ENCODE measurements around the gene STEAP2. TPM values are rescaled to one million over a fixed set of nuclear protein-coding genes. Genes with fewer than 3 reads are reported as not detected.
A peak's percentile ranks its signal among the peaks of the same experiment; 100 is the strongest.

STEAP2 gene
- total RNA-seq, 2 donors from 2014 or later: not detected

DNA sequence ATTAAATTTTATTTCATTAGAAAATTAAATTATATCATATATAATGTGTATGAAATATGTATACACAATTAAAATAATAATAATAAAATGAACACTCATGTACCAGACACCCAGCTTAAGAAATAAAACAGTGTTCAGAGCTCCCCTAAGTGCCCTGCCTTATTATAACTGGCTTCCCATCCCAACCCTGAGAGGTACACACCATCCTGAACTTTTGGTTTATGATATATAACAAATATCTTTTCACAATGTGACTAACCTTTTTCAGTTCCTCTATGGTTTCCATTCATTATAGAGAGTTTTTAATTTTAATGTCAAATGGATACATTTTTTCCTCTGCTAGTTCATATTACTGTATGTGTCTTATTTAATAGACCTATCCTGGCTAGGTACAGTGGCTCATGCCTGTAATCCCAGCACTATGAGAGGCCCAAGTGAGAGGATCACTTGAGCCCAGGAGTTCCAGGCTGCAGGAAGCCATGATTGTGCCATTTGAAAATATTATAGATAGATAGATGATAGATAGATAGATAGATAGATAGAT, 24.0 kb upstream of the STEAP2 start:
- Mint-ChIP-seq H3K9me3 (peaks cover 7 to 9% of the 10 kb centered on the region in 2 donors), H3K36me3 (peaks cover 8 to 9% of the 10 kb centered on the region in 2 donors), H3K27ac (no peak overlapping the region)
- DNase-seq (ENCODE audit: low spot score in 2 of 2) (no peak), ATAC-seq (no peak)

DNA sequence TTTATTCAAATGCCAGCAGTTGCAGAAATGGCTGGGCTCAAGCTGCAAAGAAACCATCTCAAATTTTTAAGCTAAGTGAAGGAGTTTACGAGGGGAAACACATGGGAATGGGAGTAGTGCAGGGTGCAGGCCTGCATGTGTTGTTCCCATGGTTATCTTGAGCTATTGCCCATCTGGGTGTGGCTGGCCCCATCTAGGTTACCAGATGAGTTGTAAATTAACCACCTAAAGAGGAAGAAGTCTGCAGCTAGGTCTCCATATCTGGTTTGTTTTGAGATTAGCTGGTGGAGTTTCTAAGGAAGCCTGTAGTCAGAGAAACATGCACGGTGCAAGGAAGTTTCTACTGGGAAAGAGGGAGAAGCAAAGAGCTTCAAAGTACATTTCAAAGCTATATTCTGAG, 23.3 kb upstream of the STEAP2 start:
- peaks cover 12 to 14% of the 10 kb centered on the region in 2 donors for H3K9me3 Mint-ChIP-seq
- H3K27ac Mint-ChIP-seq: no peak overlapping the region
- peaks cover 11 to 13% of the 10 kb centered on the region in 2 donors for H3K36me3 Mint-ChIP-seq
- DNase-seq (ENCODE audit: low spot score in 2 of 2) (no peak), ATAC-seq (no peak)

DNA sequence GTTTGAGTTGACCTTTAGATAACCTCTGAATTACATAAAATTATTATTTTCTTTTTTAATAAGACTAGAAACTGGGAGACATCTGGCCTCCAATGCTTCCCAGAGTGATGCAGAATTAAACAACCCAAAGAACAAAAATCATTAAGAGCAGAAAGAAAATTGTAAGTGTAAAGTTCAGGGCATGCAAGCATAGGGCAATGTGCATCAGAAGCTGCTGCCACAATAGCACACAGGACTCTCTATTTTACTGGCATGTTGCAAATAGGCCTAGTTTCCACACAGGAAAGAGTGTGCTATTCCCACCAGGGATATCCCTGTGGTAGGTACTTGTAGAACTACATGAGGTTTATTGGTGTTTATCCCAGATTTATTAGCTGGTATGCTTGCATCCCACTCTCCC, 20.5 kb upstream of the STEAP2 start:
- H3K27ac Mint-ChIP-seq: no peak overlapping the region
- H3K9me3 Mint-ChIP-seq: peaks cover 12 to 14% of the 10 kb centered on the region in 2 donors

DNA sequence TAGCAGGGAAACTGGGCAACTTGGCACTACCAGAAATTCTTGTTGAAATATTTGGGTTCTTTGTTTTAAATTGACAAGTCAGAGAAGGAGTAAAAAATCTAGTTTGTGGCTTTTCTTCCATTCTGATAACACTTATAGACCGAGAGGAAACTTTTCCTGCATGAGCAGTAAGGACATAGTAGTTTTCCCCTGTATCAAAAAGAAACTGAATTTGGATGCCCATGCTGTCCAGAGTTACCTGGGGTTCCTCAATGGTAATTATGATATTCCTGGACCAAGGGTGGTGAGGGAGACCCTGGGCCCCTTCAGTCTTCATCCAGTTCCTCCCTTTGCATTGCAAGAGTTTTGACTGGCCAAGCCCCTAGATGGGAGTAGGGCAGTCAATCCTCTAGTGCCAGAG, 19.9 kb upstream of the STEAP2 start:
- DNase-seq (ENCODE audit: low spot score in 2 of 2) (no peak), ATAC-seq (no peak)
- peaks cover 11 to 13% of the 10 kb centered on the region in 2 donors for H3K36me3 Mint-ChIP-seq
- H3K9me3 Mint-ChIP-seq: peaks cover 12 to 14% of the 10 kb centered on the region in 2 donors
- H3K27ac Mint-ChIP-seq: no peak overlapping the region

More for the DNA sequence above, 20.5 kb upstream of the STEAP2 start:
- H3K36me3 Mint-ChIP-seq: peaks cover 11 to 13% of the 10 kb centered on the region in 2 donors
- ATAC-seq: no peak
- no peak for DNase-seq (ENCODE audit: low spot score in 2 of 2)

DNA sequence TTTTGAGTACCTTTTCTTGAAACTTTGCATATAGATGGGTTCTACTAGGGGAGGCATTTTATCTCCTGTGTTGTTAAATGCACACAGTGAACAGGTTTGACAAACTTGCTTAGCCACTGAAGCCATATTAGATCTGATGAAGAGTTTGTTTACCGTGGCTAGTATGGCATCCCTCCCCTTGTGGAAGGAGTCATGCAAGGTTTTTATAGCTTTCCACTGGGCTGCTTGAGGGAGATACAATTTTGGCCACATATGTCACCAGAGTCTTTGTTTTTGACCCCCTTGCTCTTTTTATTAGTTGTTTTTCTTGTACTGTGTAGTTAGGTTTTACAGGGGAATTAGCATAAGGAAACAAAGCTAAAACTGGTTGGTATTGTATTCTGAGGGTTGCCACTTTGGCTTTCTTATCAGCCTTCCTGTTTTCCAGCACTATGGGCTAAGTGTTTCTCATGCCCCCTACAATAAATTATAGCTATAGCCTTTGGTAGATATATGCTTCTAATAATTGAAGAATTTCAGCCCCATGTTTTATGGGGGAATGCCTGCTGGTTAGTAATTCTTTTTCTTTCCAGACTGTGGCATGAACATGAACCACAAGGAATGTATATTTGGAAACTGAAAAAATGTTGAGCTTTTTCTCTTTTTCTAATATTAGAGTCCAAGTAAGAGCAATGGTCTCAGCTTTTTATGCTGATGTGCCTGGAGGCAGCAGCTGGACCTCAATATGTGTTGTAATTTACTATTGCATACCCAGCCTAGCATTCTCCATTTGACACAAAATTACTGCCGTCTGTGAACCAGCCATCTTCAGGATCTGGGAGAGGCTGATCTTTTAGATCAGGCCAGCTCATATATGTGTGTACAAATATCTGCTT, 18.4 kb upstream of the STEAP2 start:
- Mint-ChIP-seq H3K36me3 (peaks cover 11 to 13% of the 10 kb centered on the region in 2 donors), H3K9me3 (peaks cover 12 to 14% of the 10 kb centered on the region in 2 donors), H3K27ac (no peak overlapping the region)
- DNase-seq (ENCODE audit: low spot score in 2 of 2): no peak
- no peak for ATAC-seq

DNA sequence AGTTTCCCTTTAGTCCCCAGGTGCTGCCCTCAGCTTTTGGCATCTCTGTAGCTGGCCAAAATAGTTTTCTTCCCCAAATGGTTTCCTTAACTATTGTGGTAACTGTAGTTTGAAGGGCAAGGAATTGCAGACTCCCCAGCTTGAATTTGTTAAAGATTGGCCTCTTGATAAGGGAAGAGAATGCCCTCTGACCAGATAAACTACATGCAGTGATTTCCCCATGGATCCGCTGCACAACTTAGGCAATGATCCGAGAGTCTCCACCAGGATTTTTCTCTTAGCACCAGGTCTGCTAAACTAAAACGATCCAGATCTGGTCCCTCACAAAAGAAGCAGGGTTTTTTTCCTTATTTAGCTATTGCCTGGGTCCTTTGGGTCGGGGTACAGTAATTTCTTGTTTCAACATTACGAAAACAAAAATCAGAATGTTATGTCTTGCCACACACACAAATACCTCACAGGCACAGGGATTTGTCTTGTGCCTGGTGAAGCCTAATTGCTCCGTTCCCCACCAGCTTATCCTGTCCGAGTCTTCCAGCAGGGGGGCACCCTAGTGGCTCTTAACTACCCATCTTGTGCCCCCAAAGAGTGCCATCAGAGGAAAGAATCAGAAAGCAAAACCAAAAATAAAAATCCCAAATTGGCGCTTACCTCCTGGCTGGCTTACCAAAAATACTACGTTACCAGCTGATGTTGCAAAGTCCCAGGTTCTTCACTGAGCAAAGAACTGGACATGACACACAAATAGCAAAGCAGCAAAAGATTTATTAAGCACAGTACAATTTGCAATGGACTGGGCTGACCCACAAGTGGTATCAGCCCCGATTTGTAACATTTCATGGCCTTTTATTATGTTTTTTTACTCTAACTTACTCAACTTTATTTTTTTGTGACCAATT, 16.4 kb upstream of the STEAP2 start:
- H3K36me3 Mint-ChIP-seq: peaks cover 6 to 10% of the 10 kb centered on the region in 2 donors
- ATAC-seq: no peak
- H3K9me3 Mint-ChIP-seq: peaks cover 10% of the 10 kb centered on the region in 2 donors
- no peak for DNase-seq (ENCODE audit: low spot score in 2 of 2)
- no peak overlapping the region for H3K27ac Mint-ChIP-seq

DNA sequence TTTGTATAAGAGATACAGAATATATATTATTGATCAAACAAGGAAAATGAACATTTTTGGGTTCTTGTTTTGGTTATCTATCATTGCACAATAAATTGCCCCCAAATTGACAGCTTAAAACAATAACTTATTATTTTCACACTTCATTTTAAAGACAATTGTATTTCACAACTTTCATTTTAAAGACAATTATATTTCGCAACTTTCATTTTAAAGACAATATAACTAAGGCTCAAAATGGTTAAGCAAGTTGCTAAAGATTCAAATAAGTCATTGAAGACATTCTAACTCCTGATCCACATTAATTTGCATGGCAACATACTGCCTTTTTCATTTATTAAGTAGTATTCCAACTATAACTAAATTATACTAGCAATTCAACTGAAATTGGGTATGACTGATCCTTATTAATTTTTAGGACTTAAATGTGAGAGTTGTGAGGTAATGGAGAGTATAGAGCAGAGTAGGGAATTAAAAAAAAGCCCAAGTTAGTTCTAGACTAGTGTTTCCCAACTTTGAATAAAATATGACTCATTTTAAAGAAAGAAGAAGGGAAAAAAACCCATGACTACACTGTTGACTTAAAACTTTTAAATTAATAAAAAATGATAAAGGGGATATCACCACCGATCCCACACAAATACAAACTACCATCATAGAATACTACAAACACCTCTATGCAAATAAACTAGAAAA, 9.9 kb upstream of the STEAP2 start:
- DNase-seq (ENCODE audit: low spot score in 2 of 2) (no peak), ATAC-seq (no peak)
- Mint-ChIP-seq H3K27ac (no peak overlapping the region), H3K9me3 (peaks cover 0 to 4% of the 10 kb centered on the region in 2 donors), H3K36me3 (no peaks in the 10 kb centered on the region)

DNA sequence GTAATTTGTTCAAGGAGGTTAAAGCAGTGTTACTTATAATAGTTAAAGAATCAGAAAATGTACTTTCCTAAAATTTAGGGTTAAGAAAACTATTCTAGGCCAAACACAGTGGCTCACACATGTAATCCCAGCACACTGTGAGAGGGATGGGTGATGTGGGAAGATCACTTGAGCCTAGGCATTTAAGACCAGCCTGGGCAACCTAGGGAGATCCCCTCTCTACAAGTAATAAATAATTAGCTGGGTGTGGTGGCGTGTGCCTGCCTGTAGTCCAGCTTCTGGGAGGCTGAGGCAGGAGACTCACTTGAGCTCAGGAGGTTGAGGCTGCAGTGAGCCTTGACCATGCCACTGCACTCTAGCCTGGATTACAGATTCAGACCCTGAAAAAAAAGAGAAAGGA, 3.6 kb upstream of the STEAP2 start:
- DNase-seq (ENCODE audit: low spot score in 2 of 2) (no peak), ATAC-seq (no peak)
- H3K9me3 Mint-ChIP-seq: peaks cover 0 to 4% of the 10 kb centered on the region in 2 donors
- peaks cover 0 to 5% of the 10 kb centered on the region in 2 donors for H3K36me3 Mint-ChIP-seq
- H3K27ac Mint-ChIP-seq: no peak overlapping the region

DNA sequence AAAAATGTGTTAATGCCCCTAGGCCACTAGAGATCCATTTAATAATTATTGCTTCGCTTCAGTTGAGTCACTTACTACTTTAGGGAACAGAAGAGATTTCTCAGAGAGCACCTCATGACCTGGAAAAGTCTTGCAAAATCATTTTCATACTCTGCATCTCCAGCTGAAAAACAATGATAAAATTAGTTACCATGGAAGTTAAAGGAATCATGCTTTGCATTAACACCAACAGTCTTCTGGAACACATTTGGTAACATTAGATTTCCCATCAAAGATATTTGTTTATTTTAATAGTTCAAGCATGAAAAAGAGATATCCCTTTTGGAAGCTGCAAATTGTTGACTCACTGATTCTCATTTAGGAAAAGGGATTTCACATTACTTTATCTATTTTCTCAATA, 1.8 kb upstream of the STEAP2 start:
- Mint-ChIP-seq H3K27ac (no peak overlapping the region), H3K9me3 (peaks cover 0 to 4% of the 10 kb centered on the region in 2 donors)
- no peak for ATAC-seq

DNA sequence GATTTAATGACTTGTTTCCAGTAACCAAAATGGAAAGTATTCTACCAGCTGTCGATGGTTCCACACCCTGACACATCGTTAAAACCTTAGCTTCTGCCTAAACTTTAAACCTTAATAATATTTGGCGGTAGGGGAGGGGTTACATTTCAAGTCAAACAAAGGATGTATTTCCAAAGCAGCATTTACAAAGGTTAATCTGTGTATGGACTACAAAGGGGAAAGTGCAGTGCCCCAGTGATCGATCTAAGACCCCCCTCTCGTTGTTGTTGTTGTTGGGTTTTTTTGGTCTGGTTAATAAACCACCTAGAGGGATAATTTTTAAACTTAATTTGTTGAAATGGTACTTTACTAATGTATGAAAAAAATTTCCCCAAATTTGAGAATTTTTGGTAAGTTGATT, 1.1 kb upstream of the STEAP2 start:
- Mint-ChIP-seq H3K36me3 (peaks cover 0 to 5% of the 10 kb centered on the region in 2 donors), H3K9me3 (peaks cover 0 to 4% of the 10 kb centered on the region in 2 donors), H3K27ac (no peak overlapping the region)
- ATAC-seq (no peak), DNase-seq (ENCODE audit: low spot score in 2 of 2) (no peak)

More for the DNA sequence above, 1.8 kb upstream of the STEAP2 start:
- peaks cover 0 to 5% of the 10 kb centered on the region in 2 donors for H3K36me3 Mint-ChIP-seq
- DNase-seq (ENCODE audit: low spot score in 2 of 2): no peak

DNA sequence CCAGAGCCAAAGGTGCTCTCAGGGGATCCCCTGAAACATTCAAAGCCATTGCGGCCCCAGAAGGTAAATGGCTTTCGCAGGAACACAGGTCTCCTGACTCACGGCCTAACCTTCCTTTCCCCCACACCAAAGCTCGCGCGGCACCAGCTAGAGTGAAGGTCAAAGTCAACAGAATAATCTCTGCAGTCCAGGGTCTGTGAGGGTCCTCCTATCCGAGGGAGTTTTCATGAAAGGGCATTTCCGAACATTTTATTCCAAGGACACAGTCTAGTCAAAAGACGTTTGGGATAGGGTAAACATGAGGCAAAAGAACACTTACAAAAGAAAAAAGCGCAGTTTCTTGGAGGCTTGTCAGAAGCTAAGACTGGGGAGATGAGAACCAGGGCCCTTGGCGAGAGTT, 559 bp upstream of the STEAP2 start:
- H3K27ac Mint-ChIP-seq: no peak overlapping the region
- ATAC-seq (peak in 1 of 2 donors; percentile 21), DNase-seq (ENCODE audit: low spot score in 2 of 2) (no peak)
- H3K9me3 Mint-ChIP-seq: peaks cover 0 to under 1% of the 10 kb centered on the region in 2 donors
- peaks cover 0 to 5% of the 10 kb centered on the region in 2 donors for H3K36me3 Mint-ChIP-seq

DNA sequence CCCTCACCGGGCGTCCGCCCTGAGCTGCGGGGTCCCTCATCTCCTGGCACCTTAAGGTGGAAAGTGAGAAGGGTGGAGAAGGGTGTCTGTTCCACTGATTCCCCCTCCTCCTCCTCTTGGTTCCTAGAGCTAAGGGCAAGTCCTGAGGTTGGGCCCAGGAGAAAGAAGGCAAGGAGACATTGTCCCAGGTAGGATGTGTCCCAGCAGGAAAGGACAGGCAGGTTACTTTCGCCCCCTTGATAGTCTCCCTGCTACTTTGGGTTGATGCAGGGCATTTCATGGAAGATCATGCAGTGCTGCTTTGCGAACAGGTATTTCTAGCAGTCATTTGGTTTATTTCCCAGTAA, 582 bp downstream of the STEAP2 start:
- Mint-ChIP-seq H3K27ac (no peak overlapping the region), H3K9me3 (no peaks in the 10 kb centered on the region), H3K36me3 (peaks cover 0 to 5% of the 10 kb centered on the region in 2 donors)
- no peak for ATAC-seq
- no peak for DNase-seq (ENCODE audit: low spot score in 2 of 2)

DNA sequence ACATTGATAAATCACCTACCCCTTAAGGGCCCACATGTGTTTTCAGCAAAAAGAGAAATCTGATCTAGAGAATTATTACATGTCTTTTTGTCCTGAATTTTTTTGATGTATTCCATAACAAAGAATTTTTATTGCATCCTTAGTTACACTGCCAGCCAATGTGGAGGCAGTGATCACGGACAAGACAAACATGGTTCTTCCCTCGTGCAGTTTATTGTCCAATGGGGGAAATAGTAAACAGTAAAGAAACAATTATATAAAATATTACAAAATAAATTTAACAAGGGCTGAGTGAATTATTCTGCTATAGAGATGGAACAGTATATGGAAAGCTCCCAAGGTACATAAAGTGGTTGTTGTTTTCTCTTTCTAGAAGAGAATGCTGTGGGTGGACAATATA, 2.0 kb downstream of the STEAP2 start:
- ATAC-seq (no peak), DNase-seq (ENCODE audit: low spot score in 2 of 2) (no peak)
- no peak overlapping the region for H3K27ac Mint-ChIP-seq
- no peaks in the 10 kb centered on the region for H3K9me3 Mint-ChIP-seq
- peaks cover 0 to 5% of the 10 kb centered on the region in 2 donors for H3K36me3 Mint-ChIP-seq

DNA sequence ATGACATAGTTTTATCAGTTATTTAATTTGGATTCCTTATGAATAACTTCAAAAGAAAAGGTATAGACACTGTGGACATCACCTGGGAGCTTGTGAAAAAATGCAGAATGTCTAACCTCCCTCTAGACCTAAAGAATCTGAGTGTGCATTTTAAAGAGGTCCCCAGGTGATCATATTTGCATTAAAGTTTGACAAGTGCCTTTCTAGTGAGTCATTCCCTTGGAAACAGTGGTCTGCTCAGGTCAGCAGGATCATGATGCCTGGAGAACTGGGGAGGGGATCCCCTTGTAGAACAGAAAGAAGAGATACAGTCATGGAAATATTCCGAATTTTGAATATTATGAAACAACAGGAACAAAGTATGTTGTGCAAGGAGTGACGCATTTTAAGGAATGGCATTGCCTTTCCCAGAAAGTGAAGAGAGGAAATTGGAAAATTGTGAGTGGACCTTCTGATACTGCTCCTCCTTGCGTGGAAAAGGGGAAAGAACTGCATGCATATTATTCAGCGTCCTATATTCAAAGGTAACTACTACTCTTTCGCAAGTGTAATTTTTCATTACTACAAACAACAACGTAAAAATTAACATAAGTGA, 4.6 kb downstream of the STEAP2 start:
- no peak for ATAC-seq
- Mint-ChIP-seq H3K9me3 (no peaks in the 10 kb centered on the region), H3K27ac (no peak overlapping the region), H3K36me3 (peaks cover 0 to under 1% of the 10 kb centered on the region in 2 donors)
- no peak for DNase-seq (ENCODE audit: low spot score in 2 of 2)

DNA sequence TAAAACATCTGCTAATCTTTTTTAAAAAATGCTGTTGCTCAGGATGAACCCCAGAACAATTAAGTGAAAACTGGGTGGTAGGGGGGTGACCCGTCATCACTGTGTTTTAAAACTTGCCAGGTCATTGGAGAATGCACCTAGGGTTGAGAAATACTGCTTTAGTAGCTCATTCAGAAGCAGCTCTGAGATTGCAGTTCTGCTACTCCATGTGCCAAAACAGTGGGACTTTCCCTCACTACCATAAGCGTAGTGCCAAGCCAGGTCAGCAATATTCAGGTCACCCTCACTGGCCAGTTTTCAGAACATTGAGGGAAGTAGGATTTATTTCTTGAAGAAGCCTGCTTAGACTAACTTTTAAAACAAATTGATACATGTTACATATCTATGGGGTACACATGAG, 5.2 kb downstream of the STEAP2 start:
- H3K9me3 Mint-ChIP-seq: no peaks in the 10 kb centered on the region
- no peak for ATAC-seq
- H3K36me3 Mint-ChIP-seq: no peaks in the 10 kb centered on the region
- no peak for DNase-seq (ENCODE audit: low spot score in 2 of 2)
- H3K27ac Mint-ChIP-seq: no peak overlapping the region

DNA sequence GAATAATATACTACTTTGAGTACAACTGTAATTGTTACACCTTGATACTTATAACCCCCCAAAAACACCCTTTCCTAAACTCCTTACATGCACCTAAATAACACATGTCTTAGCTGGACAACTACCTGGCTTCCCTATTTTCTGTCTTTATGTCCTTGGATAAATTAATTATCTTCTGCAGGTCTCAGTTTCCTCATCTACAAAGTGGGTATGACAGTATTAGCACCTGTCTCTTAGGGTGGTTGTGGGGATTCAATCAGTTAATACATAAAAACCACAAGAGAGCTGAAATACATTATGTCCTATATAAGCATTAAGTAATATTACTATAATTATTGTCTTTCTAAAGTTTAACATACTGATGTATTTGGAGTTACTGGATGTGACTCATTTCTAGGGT, 10.8 kb downstream of the STEAP2 start:
- ATAC-seq: no peak
- Mint-ChIP-seq H3K36me3 (no peaks in the 10 kb centered on the region), H3K9me3 (no peaks in the 10 kb centered on the region), H3K27ac (no peak overlapping the region)
- no peak for DNase-seq (ENCODE audit: low spot score in 2 of 2)

All from activated naive CD4-positive, alpha-beta T cell treated with anti-CD3 and anti-CD28 coated beads, Interleukin-2, amount 50 U/mL, for 72 hours (primary cell).